CD14-positive monocyte (primary cell): ENCODE results near the gene STAT4. TPM values are rescaled to one million over a fixed set of nuclear protein-coding genes. Genes with fewer than 3 reads are reported as not detected.

ENCODE experiments used
- DNase-seq, 3 donors: peaks; one replicate each; pipeline ENCODE4 v3.0.0-alpha.2; 2011 to 2022
- H2AFZ ChIP-seq: 2 replicates; pipeline ENCODE4 v1.6.0; 2012; ENCODE audit warnings: mild to moderate bottlenecking, low read depth, low read length, inconsistent platforms; ENCODE audit not compliant: insufficient read depth, poor library complexity, severe bottlenecking
- H3K27ac ChIP-seq, 2 donors: 1 replicate in 1 of 2; 2 replicates in 1 of 2; pipeline ENCODE4 v1.5.1; 2012 to 2013; ENCODE audit warnings: low read length in 2 of 2, control low read depth in 1 of 2, inconsistent platforms in 1 of 2, low read depth in 1 of 2, mild to moderate bottlenecking in 1 of 2
- H3K27me3 ChIP-seq, 2 donors: one replicate each; pipeline versions ENCODE4 v1.6.0 to v1.6.1; 2011 to 2013; ENCODE audit warnings: low read length in 2 of 2; ENCODE audit not compliant: control insufficient read depth in 2 of 2, insufficient read depth in 2 of 2
- H3K36me3 ChIP-seq, 2 donors: replicated peaks in 1 of 2; 1 replicate in 1 of 2; 2 replicates in 1 of 2; pipeline versions ENCODE4 v1.5.1 to v1.6.1; 2012 to 2013; ENCODE audit warnings: low read length in 2 of 2, control low read depth in 1 of 2, inconsistent platforms in 1 of 2, mild to moderate bottlenecking in 1 of 2; ENCODE audit not compliant: insufficient read depth in 2 of 2, control insufficient read depth in 1 of 2
- H3K4me1 ChIP-seq, 2 donors: 1 replicate in 1 of 2; 2 replicates in 1 of 2; pipeline versions ENCODE4 v1.5.1 to v1.6.1; 2012 to 2013; ENCODE audit warnings: low read length in 2 of 2, control low read depth in 1 of 2, inconsistent platforms in 1 of 2, mild to moderate bottlenecking in 1 of 2, moderate library complexity in 1 of 2; ENCODE audit not compliant: insufficient read depth in 2 of 2, control insufficient read depth in 1 of 2
- H3K4me2 ChIP-seq: replicated peaks from 2 replicates; pipeline ENCODE3; 2012; ENCODE audit warnings: low read length, moderate library complexity, mild to moderate bottlenecking; ENCODE audit not compliant: poor library complexity, severe bottlenecking; ENCODE audit errors: extremely low read depth
- H3K4me3 ChIP-seq, 3 experiments: fragments of 200-600 bp in 1 of 3; sonication (generic) in 1 of 3; replicated peaks in 1 of 3; 1 replicate in 2 of 3; 2 replicates in 1 of 3; pipeline ENCODE4 v1.5.1; 2011 to 2013; ENCODE audit warnings: low read length in 3 of 3, mild to moderate bottlenecking in 3 of 3, control low read depth in 2 of 3, low read depth in 2 of 3, inconsistent platforms in 1 of 3, moderate library complexity in 1 of 3
- H3K79me2 ChIP-seq: 2 replicates; pipeline ENCODE4 v1.6.0; 2012; ENCODE audit warnings: mild to moderate bottlenecking, control low read depth, inconsistent platforms, low read length, moderate library complexity; ENCODE audit not compliant: insufficient read depth
- H3K9ac ChIP-seq: 2 replicates; pipeline ENCODE4 v1.6.0; 2017; ENCODE audit warnings: low read length, mild to moderate bottlenecking; ENCODE audit not compliant: insufficient read depth, poor library complexity, severe bottlenecking
- H3K9me3 ChIP-seq, 2 donors: replicated peaks in 1 of 2; 1 replicate in 1 of 2; 2 replicates in 1 of 2; pipeline versions ENCODE4 v1.5.1 to v1.6.1; 2012 to 2013; ENCODE audit warnings: low read length in 2 of 2, control low read depth in 1 of 2; ENCODE audit not compliant: control insufficient read depth in 1 of 2, insufficient read depth in 1 of 2
- H4K20me1 ChIP-seq: 2 replicates; pipeline ENCODE4 v1.6.0; 2012; ENCODE audit warnings: mild to moderate bottlenecking, low read length, control low read depth, moderate library complexity; ENCODE audit not compliant: insufficient read depth
- H3K27ac Mint-ChIP-seq, 7 donors: one replicate each; pipeline ENCODE4 v1.8.0; 2020; ENCODE audit warnings: mild to moderate bottlenecking in 7 of 7, mixed read lengths in 7 of 7, moderate library complexity in 6 of 7, inconsistent platforms in 2 of 7
- H3K27me3 Mint-ChIP-seq, 3 donors: one replicate each; pipeline ENCODE4 v1.8.0; 2021 to 2022; ENCODE audit warnings: low read depth in 3 of 3, mild to moderate bottlenecking in 3 of 3, mixed read lengths in 3 of 3, moderate library complexity in 3 of 3, inconsistent platforms in 1 of 3
- H3K36me3 Mint-ChIP-seq, 2 donors: one replicate each; pipeline ENCODE4 v1.8.0; 2020; ENCODE audit warnings: mixed read lengths in 2 of 2, inconsistent platforms in 1 of 2, mild to moderate bottlenecking in 1 of 2
- H3K4me1 Mint-ChIP-seq: one replicate; pipeline ENCODE4 v1.8.0; 2020; ENCODE audit warnings: mild to moderate bottlenecking, mixed read lengths
- H3K4me3 Mint-ChIP-seq, 2 donors: one replicate each; pipeline ENCODE4 v1.8.0; 2020; ENCODE audit warnings: mild to moderate bottlenecking in 2 of 2, mixed read lengths in 2 of 2, moderate library complexity in 1 of 2
- H3K9me3 Mint-ChIP-seq, 7 donors: one replicate each; pipeline ENCODE4 v1.8.0; 2020 to 2022; ENCODE audit warnings: mixed read lengths in 7 of 7, mild to moderate bottlenecking in 6 of 7, moderate library complexity in 6 of 7, inconsistent platforms in 2 of 7
- CTCF ChIP-seq: fragments of 200-600 bp; IDR thresholded peaks from one replicate; pipeline ENCODE4 v1.8.0; 2022; ENCODE audit warnings: antibody characterized with exemption, mild to moderate bottlenecking
- WGBS: methylation state at CpG from one replicate; pipeline ENCODE4 v1.1.5; 2013; ENCODE audit warnings: missing lambda C conversion rate; ENCODE audit not compliant: insufficient coverage; 5-methylcytosine and 5-hydroxymethylcytosine counted together
- intact Hi-C, 2 donors: fragments of 100-400 bp; cut with micrococcal nuclease; formaldehyde crosslinking; loops; one replicate each; pipeline versions ENCODE4 v1.15.0 to v1.15.1; 2023
- polyA plus RNA-seq, 3 donors: library from polyadenylated mRNA; depleted of rRNA in 1 of 3; unstranded in 2 of 3; stranded (reverse) in 1 of 3; fragments of 300-500 nt in 2 of 3; fragments of >200 nt in 1 of 3; fragmentation: Illumina TruSeq in 2 of 3; gene quantifications; 1 replicate in 2 of 3; 2 replicates in 1 of 3; pipeline ENCODE4 v1.2.3, GENCODE V29; 2012 to 2021

The STAT4 gene
- polyA plus RNA-seq, 3 donors = 0.31 to 0.52 (median 0.31) TPM

- Mint-ChIP-seq H3K9me3 (peaks cover 0 to 1% (median 0%) of the 10 kb centered on the region in 7 donors), H3K4me1 (peaks cover 10% of the 10 kb centered on the region), H3K36me3 (no peaks in the 10 kb centered on the region), H3K4me3 (no peak overlapping the region), H3K27me3 (no peaks in the 10 kb centered on the region), H3K27ac (no peak overlapping the region)
- Histone ChIP-seq H3K27ac (no peak overlapping the region), H2AFZ (no peak overlapping the region), H3K36me3 (no peaks in the 10 kb centered on the region), H3K9me3 (no peaks in the 10 kb centered on the region), H3K4me1 (peaks cover 0 to 3% of the 10 kb centered on the region in 2 donors), H3K27me3 (no peaks in the 10 kb centered on the region), H3K4me3 (no peak overlapping the region), H4K20me1 (no peaks in the 10 kb centered on the region), H3K9ac (no peak overlapping the region), H3K4me2 (no peak overlapping the region), H3K79me2 (no peaks in the 10 kb centered on the region)
- no peak for TF ChIP-seq CTCF
- WGBS = no CpG with 5 or more reads among the region's 3 CpGs
- DNase-seq = no peak
- intact Hi-C loops = no loop called here
Measured at GRCh38 chr2:191117341-191117740, 33.5 kb downstream of the STAT4 start.

GRCh38 chr2:191115804-191116203, 35.0 kb downstream of the STAT4 start:
- no peak for DNase-seq
- Histone ChIP-seq H3K4me1 (peaks cover 0 to 3% of the 10 kb centered on the region in 2 donors), H3K27ac (no peak overlapping the region), H3K9me3 (no peaks in the 10 kb centered on the region), H4K20me1 (no peaks in the 10 kb centered on the region), H3K36me3 (no peaks in the 10 kb centered on the region), H3K79me2 (no peaks in the 10 kb centered on the region), H3K4me2 (no peak overlapping the region), H3K27me3 (no peaks in the 10 kb centered on the region), H3K9ac (no peak overlapping the region), H3K4me3 (no peak overlapping the region), H2AFZ (no peak overlapping the region)
- no peak overlapping the region for H3K27ac Mint-ChIP-seq
- peaks cover 0 to 2% (median 0%) of the 10 kb centered on the region in 7 donors for H3K9me3 Mint-ChIP-seq
- H3K4me3 Mint-ChIP-seq = no peak overlapping the region
- H3K4me1 Mint-ChIP-seq = peaks cover 10% of the 10 kb centered on the region
- WGBS = no CpG with 5 or more reads among the region's 2 CpGs
- no peaks in the 10 kb centered on the region for H3K27me3 Mint-ChIP-seq
- intact Hi-C loops = no loop called here
- no peak for TF ChIP-seq CTCF
- no peaks in the 10 kb centered on the region for H3K36me3 Mint-ChIP-seq
